ENCODE data around the gene PDE8B.
"Not testable (repeated sequence)": the region's sequence is repeated elsewhere in the genome, so short reads cannot be mapped to it uniquely, and the experiment has no call there.

- TF ChIP-seq MXI1 (IDR thresholded peaks at IDR 0.05; ENCODE audit: low read depth, low read length); TAF1 (IDR thresholded peaks at IDR 0.05; ENCODE audit: borderline replicate concordance, low read depth, low read length); FOSL2 (IDR thresholded peaks at IDR 0.05; ENCODE audit: borderline replicate concordance, low read depth): not testable (repeated sequence)
- TF ChIP-seq, protein P1, sequence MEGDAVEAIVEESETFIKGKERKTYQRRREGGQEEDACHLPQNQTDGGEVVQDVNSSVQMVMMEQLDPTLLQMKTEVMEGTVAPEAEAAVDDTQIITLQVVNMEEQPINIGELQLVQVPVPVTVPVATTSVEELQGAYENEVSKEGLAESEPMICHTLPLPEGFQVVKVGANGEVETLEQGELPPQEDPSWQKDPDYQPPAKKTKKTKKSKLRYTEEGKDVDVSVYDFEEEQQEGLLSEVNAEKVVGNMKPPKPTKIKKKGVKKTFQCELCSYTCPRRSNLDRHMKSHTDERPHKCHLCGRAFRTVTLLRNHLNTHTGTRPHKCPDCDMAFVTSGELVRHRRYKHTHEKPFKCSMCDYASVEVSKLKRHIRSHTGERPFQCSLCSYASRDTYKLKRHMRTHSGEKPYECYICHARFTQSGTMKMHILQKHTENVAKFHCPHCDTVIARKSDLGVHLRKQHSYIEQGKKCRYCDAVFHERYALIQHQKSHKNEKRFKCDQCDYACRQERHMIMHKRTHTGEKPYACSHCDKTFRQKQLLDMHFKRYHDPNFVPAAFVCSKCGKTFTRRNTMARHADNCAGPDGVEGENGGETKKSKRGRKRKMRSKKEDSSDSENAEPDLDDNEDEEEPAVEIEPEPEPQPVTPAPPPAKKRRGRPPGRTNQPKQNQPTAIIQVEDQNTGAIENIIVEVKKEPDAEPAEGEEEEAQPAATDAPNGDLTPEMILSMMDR (IDR thresholded peaks at IDR 0.05): not testable (repeated sequence)
Observed at GRCh38 chr5:77383336-77383735, 172.9 kb downstream of the PDE8B start.

Data from SK-N-SH (cell line).